GM18526 (cell line): ENCODE data around the gene WNK2.

Source experiments
- POLR2A ChIP-seq: IDR thresholded peaks from 3 replicates; pipeline ENCODE4 v1.6.1; 2011; ENCODE audit not compliant: insufficient read length; ENCODE audit errors: extremely low read depth

Gene WNK2

GRCh38 chr9:93308676-93309075 lies 124.7 kb downstream of the WNK2 start:
- TF ChIP-seq POLR2A, result no peak

- TF ChIP-seq POLR2A, result no peak
Observed at GRCh38 chr9:93309889-93310425, 126.0 kb downstream of the WNK2 start.

DNA sequence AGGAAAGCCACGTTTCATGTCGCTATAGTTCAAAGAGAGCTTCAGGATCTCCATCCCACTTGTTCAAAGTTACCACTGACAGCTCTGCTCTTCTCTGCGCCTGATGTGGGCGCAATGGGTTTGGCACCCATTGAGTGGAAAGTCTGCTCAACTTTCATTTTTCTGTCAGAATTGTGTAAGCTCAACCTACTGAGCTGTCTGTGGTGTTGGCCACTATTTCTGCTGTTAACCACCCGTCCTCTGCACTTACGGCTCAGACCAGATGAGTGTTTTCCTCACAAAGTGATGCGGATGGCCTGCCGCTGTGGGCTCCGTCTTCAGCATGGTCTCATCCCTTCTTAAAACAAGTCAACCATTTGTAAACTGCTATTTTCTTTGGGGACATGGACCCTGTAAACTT lies 131.2 kb downstream of the WNK2 start:
- TF ChIP-seq POLR2A, result no peak

DNA sequence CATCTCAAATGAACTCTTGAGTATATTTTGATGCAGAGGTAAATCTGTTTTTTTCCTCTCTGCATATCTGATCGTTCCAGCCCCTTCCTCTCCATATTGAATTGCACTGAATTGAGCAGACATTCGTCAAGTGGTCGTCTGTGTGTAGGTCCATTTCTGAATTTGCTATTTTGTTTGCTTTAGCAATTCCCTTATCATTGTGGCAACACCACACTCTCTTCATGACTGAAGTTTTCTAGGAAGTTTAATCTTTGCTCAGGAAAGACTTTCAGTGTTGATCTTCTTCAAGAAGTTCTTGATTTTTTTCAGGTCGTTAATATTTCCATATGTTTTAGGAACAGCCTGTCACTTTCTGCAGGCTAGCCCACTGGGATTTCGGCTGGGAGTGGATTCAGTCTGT lies 132.0 kb downstream of the WNK2 start:
- no peak for TF ChIP-seq POLR2A

DNA sequence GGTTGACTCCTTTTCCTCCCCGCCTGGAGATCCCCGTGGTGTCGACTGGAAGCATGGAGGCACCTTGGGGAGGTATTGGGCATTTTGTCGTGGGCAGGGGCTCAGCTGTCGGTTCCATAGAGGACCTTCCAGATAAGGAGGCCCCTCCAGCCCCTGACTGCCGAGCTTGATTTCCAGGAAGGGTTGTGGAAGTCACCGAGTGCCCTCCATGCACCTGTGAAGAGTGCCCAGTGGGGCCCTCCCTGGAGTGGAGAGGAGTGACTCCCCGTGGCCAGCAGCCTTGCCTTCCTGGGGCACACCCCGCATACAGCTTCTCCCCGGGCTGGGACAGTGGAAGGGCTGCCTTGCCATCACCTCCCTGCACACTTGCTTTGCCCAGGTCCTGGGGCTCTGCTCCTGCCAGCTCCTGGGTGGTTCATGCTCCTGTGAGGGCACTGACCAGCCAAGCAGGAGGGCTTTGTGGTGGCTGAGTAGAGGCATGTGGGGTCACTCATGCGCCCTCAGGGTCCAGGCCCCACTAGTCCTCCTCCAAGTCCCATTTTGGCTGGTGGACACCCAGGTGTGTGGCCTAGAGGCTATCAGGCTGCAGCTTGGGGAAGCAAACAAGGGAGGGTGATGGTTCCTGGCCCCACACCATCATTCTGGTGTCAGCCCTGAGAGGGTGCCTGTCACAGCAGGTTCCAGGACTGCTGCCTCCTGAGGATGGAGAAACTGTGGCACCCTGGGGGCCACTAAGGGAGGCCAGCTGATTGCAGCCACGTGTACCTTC lies 133.0 kb downstream of the WNK2 start:
- TF ChIP-seq POLR2A, result no peak

- no peak for TF ChIP-seq POLR2A
Observed at GRCh38 chr9:93317495-93318094, 133.7 kb downstream of the WNK2 start.

DNA sequence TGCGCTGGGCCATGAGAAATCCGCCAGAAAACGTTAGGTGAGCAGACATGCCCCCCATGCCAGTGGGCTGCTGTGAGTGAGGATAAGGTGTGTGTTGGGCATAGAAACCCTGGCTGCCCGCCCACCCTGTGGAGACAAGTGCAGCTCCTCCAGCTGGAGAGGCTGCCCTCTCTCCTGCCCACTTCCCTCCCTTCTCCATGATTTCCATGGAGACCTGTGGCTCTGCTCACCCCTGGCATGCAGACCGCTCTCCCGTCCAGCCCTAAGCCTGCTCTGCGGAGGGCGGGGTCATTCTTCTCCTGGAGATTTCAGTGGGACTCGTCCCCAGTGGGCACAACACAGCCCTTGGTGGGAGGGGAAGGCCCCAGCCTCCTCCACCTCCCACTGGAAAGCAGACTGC lies 134.5 kb downstream of the WNK2 start:
- no peak for TF ChIP-seq POLR2A

DNA sequence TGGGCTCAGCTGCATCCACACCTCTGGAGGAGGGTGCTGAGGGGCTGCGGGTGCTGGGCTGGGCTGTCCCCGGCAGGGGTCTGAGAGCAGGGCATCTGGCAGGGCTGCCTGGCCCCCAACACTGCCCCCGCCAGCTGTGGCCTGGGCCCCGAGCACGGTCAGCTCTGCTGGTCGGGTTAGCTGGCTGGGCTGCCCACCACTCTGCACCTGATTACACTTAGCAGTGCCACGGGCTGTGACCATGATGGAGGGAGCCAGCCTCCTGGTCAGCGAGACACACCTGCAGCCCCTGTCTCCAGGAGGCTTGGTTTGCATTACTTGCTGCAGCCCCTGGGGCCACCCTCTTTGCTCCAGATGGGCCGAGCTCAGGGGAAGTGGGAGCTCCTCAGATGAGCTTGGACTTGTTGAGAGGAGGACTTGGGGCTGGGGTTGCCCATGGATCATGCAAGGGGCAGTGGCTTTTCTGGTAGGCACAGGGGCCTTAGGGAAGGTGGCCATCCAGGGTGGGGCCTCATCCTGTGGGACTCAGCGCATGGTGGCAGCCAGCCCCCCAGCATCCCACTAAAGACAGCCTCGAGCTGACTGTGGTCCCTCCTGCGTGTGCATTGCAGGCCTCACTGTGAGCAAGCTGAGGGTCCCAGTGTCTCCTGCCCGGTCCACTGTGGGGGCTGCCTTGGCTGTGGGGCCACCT lies 135.5 kb downstream of the WNK2 start:
- TF ChIP-seq POLR2A, result no peak

GRCh38 chr9:93319992-93320500 lies 136.1 kb downstream of the WNK2 start:
- TF ChIP-seq POLR2A, result no peak

- TF ChIP-seq POLR2A, result no peak
Observed at GRCh38 chr9:93320591-93321219, 136.8 kb downstream of the WNK2 start.

GRCh38 chr9:93321220-93321610 lies 137.3 kb downstream of the WNK2 start:
- no peak for TF ChIP-seq POLR2A

DNA sequence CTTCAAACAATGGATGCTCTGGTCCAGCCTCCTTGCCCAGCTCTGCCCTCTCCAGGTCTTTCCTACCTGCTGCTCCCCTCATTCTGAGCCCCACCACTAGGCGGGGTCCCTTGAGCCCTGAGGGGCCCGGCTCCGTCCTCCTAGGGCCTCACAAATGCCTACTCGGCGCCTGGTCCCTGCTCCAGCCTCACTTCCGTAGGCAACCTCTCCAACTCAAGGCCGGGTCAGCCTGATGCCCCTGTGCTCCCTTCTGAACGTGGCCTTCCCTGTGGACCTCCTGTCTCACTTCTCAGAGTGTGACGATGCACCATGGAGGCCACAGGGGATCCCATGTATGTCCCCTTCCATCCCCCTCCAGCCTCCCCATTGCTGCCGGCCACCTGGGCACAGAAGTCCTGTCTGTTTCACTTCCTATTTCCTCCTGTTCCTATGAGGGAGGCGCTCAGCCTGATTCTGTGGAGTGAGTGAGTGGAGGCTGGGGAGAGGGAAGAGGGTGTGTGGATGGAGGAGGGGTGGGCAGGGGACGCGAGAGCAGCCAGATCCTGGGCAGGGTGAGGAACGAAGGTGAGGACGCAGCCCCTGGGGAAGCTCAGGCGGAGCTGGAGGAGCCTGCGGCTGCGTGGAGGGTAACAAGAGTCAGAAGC lies 140.4 kb downstream of the WNK2 start:
- TF ChIP-seq POLR2A, result no peak

DNA sequence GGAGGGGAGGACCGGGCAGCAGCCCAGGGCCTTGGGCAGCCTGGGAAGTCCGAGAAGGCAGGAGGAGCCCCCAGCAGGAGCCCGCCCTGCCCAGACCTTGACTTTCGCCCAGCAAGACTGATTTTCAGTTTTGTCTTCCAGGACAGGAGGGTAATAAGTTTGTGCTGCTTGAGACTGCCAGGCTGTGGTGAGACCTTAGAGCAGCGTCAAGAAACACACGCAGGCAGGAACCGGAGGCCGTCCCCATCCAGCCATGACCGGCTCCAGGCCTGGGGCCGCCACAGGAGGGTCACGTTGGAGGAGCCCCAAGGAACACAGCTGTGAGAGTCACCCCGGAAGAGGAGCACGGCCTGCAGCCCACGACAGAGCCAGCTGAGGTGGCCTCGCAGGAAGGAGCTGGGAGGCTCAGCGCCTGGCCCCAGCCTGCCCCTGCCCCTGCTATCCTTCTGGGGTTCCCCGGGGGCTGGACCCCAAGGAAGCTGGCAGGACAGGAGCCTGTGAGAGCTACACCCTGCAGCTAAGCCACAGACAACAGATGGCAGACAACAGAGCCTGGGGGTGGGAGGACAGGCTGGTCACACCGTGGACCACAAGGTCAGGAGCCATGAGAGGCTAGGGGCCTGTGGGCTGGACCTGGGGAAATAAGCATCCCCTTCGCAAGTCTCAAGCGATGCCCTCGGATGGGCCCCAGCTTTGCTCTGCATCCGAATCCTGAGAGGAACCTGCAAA lies 141.5 kb downstream of the WNK2 start:
- TF ChIP-seq POLR2A, result no peak

DNA sequence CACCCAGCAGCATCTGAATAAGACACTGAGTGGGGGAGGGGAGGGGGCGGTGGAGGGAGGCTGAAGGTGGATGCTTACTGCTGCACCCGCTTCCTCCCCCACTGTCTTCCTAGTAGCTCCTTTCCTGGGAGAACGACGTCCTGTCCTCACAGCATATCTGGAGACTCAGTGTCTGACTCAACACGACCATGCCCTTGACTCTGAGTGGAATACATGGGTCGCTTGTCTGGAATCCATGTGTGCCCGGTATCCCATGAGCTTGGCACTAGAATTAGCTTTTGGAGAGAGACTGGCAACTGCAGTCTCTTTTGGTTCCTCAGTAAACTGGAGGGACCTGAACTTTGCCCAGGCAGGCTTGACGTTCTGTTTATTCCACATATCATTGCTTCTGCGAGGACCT lies 142.1 kb downstream of the WNK2 start:
- no peak for TF ChIP-seq POLR2A
